HG02571 (cell line): ENCODE results near the gene PDE8B.
"Not testable (repeated sequence)": the region's sequence is repeated elsewhere in the genome, so short reads cannot be mapped to it uniquely, and the experiment has no call there.

Experiments used
- ATAC-seq: cut with Tn5 transposase; IDR thresholded peaks from one replicate; pipeline ENCODE4 v1.9.1; 2021; ENCODE audit warnings: mild to moderate bottlenecking, moderate library complexity; ENCODE audit not compliant: unreplicated experiment

PDE8B gene

DNA sequence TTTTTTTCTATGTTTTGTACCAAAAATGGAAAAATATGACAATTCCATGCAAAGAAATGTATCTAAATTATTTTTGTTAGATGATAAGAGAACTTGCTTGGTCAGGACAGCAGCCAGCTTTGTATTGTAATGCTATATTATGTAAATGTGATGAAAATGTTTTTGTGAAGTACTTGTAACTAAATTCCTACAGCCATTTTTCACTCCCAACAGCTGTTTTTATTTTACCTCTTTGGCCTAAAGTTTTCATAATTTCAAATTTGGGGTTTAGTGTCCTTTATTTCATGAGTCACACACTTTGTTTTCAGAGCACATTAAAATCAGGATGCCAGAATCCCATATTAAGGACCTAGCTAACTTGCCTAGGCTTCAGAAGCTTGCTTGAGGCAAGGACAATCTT is 217.5 kb downstream of the PDE8B start:
- no peak for ATAC-seq

DNA sequence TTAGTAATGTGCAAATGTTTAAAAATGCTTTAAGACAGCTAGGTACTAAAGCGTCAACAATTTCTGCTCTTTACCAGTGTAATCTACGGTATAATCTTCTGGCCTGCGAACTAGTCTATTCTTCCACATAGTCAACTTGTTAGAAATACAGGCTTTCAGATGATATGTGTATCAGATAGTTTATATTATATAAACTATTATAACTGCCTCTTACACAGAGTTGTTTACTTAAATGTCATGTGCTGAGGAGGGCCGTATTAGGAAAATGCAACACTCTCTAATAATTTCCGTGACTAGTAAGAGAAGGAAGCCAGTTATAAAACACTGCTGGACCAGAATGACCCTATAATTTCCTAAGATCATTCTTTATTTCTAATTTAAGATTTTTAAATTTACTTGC is 218.0 kb downstream of the PDE8B start:
- no peak for ATAC-seq

- no peak for ATAC-seq
Observed at GRCh38 chr5:77430726-77431125, 220.2 kb downstream of the PDE8B start.

DNA sequence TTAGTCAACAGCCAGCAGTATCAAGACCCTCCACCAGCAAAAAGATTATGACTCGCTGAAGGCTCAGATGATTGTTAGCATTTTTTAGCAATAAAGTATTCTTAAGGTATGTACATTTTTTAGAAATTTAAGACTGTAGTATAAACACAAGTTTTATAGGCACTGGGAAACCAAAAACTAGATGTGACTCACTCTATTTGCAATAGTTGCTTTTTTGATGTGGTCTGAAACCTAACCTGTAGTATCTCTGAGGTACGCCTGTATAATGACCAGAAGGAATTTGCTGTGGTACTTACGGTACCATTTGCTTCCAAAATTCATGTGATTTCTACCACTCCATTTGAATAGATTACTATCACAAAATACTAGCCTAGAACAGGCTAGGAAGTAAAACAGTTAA is 220.8 kb downstream of the PDE8B start:
- no peak for ATAC-seq

DNA sequence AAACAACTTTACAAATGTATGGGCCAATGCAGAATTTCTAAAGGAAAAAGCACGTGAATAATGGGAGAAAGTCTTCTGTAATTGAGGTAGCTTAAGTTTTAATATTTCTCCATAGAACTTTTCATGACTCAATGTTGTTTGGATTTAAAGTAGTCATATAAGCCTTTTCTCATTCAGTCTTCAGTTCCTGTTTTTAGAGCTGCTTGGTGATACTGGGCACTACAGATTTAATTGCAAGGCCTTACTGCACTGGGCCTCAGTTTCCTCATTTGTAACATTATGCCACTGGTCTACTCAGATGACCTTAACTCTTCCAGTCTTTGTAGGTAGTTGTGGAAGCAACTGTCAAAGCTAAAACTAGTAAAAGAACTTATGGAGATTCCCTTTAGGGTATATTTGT is 221.2 kb downstream of the PDE8B start:
- ATAC-seq: no peak

DNA sequence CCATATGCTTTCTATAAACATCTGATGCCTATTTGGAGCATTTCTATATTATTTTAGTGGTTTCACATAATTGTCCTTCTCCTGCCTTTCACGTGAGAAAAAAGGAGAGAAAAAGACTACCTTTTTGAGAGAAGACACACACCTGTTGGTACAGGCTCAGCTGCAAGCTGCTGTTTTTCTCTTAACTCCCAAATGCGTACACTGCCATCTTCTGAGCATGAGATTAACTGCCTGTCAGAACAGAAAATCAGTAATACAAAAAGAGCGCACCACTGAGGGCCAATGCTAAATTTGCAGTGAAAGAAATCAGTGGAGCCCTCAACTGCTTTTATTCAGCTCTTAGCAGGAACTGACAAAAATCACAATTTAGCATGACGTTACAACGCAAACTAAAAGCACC is 226.7 kb downstream of the PDE8B start:
- ATAC-seq: no peak

- ATAC-seq: no peak
Observed at GRCh38 chr5:77438071-77438470, 227.6 kb downstream of the PDE8B start.

GRCh38 chr5:77443670-77444069 is 233.2 kb downstream of the PDE8B start:
- no peak for ATAC-seq

- ATAC-seq: no peak
Observed at GRCh38 chr5:77444356-77444755, 233.9 kb downstream of the PDE8B start.

- no peak for ATAC-seq
Observed at GRCh38 chr5:77448831-77449230, 238.4 kb downstream of the PDE8B start.

DNA sequence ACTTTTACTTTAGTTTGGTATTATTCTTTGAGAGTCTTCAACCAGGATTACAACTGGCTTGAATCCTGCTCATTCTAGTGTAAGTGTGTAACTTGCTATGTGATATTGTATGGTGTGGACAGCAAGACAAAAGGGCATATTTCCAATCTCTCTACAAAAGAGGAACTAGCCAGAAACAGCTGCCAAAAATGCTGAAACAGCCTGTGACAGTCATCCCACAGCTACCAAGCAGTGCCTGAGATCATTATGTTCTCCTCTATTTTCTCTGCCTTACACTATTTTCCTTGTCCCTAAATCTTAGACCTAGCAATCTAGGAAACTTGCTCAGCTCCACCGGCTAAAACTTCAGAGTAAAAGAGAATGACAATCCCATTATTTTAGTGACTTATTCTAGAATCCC is 238.8 kb downstream of the PDE8B start:
- no peak for ATAC-seq

DNA sequence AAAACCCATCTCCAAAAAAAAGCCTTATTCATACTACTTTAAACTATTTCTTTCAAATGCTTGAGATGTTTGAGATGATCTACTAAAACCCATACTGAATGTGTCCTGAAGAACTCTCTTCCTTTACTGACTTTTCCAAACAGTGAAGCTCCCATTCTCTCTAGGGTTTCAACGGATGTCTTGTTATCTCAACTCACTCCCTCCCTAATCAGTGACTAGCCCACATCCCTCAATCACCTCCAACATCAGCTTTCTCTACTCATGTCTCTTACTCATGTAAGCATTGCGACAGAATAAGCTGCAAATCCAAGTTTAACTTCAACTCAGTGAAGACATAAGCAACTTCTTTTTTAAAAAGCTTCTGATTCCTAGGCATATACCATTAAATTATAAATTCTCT is 239.5 kb downstream of the PDE8B start:
- no peak for ATAC-seq

GRCh38 chr5:77452351-77452750 is 241.9 kb downstream of the PDE8B start:
- ATAC-seq: no peak

DNA sequence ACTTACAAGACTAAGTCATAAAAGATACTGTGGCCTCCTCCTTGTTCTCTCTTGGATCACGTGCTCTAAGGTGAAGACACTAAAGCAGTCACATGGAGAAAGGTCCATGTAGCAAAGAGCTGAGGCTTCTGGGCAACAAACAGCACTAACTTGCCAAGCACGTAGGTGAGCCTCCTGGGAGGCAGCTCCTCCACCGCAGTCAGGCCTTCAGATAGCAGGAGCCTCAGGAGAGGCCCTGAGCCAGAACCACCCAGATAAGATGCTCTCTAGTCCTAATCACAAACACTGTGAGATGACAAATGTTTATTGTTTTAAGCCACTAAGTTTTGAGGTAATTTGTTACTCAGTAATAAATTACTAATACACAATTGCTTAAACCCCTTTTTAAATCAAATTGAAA is 243.6 kb downstream of the PDE8B start:
- no peak for ATAC-seq

GRCh38 chr5:77461287-77461686 is 250.8 kb downstream of the PDE8B start:
- ATAC-seq: no peak

DNA sequence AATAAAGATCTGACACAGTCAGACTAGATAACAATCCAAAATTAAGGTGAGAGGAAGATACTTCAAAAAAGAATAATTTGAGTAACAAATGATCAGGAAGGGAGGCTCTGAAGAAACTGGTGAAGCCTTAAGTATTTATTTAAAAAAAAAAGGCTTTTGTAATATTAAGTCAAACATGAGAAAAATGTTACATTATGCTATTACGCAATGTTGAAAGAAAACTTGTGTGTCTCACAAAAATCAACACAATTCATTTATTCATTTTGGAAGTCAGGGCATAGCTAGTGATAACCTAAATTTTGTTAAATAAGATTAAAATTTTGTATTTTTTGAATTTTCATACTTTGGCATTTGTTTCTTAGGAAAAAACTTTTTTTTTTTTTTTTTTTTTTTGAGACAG is 253.4 kb downstream of the PDE8B start:
- no peak for ATAC-seq

DNA sequence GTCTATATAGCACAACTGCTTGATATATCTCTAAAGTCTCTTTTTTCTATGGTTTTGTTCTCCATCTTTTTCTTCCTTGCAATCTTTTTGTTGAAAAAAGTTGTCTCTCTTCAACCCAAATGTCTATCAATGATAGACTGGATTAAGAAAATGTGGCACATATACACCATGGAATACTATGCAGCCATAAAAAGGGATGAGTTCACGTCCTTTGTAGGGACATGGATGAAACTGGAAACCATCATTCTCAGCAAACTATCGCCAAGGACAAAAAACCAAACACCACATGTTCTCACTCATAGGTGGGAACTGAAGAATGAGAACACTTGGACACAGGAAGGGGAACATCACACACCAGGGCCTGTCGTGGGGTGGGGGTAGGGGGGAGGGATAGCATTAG is 258.4 kb downstream of the PDE8B start:
- ATAC-seq: not testable (repeated sequence)

DNA sequence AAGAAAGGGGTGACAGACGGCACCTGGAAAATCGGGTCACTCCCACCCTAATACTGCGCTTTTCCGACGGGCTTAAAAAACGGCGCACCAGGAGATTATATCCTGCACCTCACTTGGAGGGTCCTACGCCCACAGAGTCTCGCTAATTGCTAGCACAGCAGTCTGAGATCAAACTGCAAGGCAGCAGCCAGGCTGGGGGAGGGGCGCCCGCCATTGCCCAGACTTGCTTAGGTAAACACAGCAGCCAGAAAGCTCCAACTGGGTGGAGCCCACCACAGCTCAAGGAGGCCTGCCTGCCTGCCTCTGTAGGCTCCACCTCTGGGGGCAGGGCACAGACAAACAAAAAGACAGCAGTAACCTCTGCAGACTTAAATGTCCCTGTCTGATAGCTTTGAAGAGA is 264.6 kb downstream of the PDE8B start:
- ATAC-seq: not testable (repeated sequence)
